Heart left ventricle (tissue), 16 donors: ENCODE results near the gene DSC1. TPM values are rescaled to one million over a fixed set of nuclear protein-coding genes. Genes with fewer than 3 reads are reported as not detected.

Experiments
- ATAC-seq, 4 donors: fragments of 200-7000 bp; cut with Tn5 transposase; one replicate each; pipeline ENCODE4 v1.9.1; 2020 to 2022; ENCODE audit warnings: moderate library complexity in 4 of 4, mild to moderate bottlenecking in 3 of 4, moderate number of reproducible peaks in 1 of 4
- DNase-seq, 5 donors: peaks; one replicate each; pipeline ENCODE4 v3.0.0-alpha.2; 2020
- H3K27ac ChIP-seq, 12 donors: fragments of 200-600 bp; sonication (generic) in 4 of 12; one replicate each; pipeline versions ENCODE4 v1.5.0 to v1.8.0; 2016 to 2022; ENCODE audit warnings: mild to moderate bottlenecking in 2 of 12
- H3K27me3 ChIP-seq, 9 donors: fragments of 200-600 bp; sonication (generic) in 2 of 9; one replicate each; pipeline versions ENCODE4 v1.5.1 to v1.8.0; 2016 to 2022; ENCODE audit warnings: mild to moderate bottlenecking in 3 of 9
- H3K36me3 ChIP-seq, 9 donors: fragments of 200-600 bp; sonication (generic) in 2 of 9; one replicate each; pipeline versions ENCODE4 v1.5.0 to v1.8.0; 2018 to 2022; ENCODE audit warnings: mild to moderate bottlenecking in 2 of 9
- H3K4me1 ChIP-seq, 12 donors: fragments of 200-600 bp; sonication (generic) in 4 of 12; one replicate each; pipeline versions ENCODE4 v1.5.0 to v1.8.0; 2016 to 2022; ENCODE audit warnings: mild to moderate bottlenecking in 3 of 12
- H3K4me3 ChIP-seq, 12 donors: fragments of 200-600 bp; sonication (generic) in 4 of 12; one replicate each; pipeline versions ENCODE4 v1.5.0 to v1.8.0; 2017 to 2022; ENCODE audit warnings: mild to moderate bottlenecking in 9 of 12, moderate library complexity in 4 of 12
- H3K9me3 ChIP-seq, 12 donors: fragments of 200-600 bp; sonication (generic) in 4 of 12; one replicate each; pipeline versions ENCODE4 v1.5.0 to v1.8.0; 2016 to 2022; ENCODE audit warnings: mild to moderate bottlenecking in 1 of 12
- POLR2A ChIP-seq, 2 donors: fragments of 450-650 bp; IDR thresholded peaks; one replicate each; pipeline ENCODE4 v1.6.1; 2017; ENCODE audit warnings: antibody characterized with exemption in 2 of 2, mild to moderate bottlenecking in 2 of 2, moderate library complexity in 2 of 2
- WGBS, 4 donors: extraction: QIAGEN DNeasy Blood & Tissue Kit in 2 of 4; methylation state at CpG; one replicate each; pipeline versions ENCODE4 v1.1.5 to v1.1.7; 2013 to 2018; 5-methylcytosine and 5-hydroxymethylcytosine counted together
- intact Hi-C, 10 donors: fragments of 100-400 bp; cut with DNase I; formaldehyde crosslinking; loops; one replicate each; pipeline versions ENCODE4 v1.11.1 to v1.14.2; 2022
- polyA plus RNA-seq, 2 donors: library from polyadenylated mRNA; stranded (reverse); fragments of 200-250 nt; gene quantifications; one replicate each; pipeline ENCODE4 v1.2.3, GENCODE V29; 2013
- total RNA-seq, 9 donors: library from RNA; depleted of rRNA in 2 of 9; stranded (reverse); fragments of >200 nt in 2 of 9; fragmentation: NEBNext Ultra II Directional in 3 of 9; extraction: Animal tissue kit (Norgen Biotek cat#: 25700) in 3 of 9; gene quantifications; one replicate each; pipeline versions ENCODE4 v1.1.0 to v1.2.4, GENCODE V29; 2016 to 2023
- TF ChIP-seq, protein P1 (sequence below), 12 donors: fragments of 200-600 bp; sonication (generic) in 4 of 12; IDR thresholded peaks; one replicate each; pipeline versions ENCODE4 v1.5.0 to v1.8.0; 2018 to 2022; ENCODE audit warnings: antibody characterized with exemption in 12 of 12, mild to moderate bottlenecking in 5 of 12
- donor health status: ischemic (EF 13 %, LVEDD 7.1; RV severe dilation, severe dysfunction).
- donor health status: healthy with polysubstance abuse.
- donor health status: DM: no; HTN: yes; CAD: no.
- donor health status: DM: no; HTN: no; CAD: no.
- donor health status: ischemic (EF 25% LVEDD 6.9; RV normal size, moderate dysfunction).
- donor health status: ischemic (EF 25% LVEDD 5.7; RV mildly dilated, moderate dysfunction).
- donor health status: healthy.
- donor health status: DM: yes; HTN: yes; CAD: no.
- donor health status: ischemic (EF 35%, LVEDD 5.7; RV mildly dilated, moderate dysfunction).
- donor health status: nonischemic (EF 11% LVEDD 7.7; RV severe dilation, severe dysfunction).
- donor health status: DM: yes; HTN: yes; CAD: no.
- donor health status: PGD.
- donor health status: ischemic (EF 29% LVEDD 5.4; RV normal size, mild dysfunction).
- donor health status: nonischemic (EF 23%, LVEDD 6.1; RV moderate dilation, normal function).

DSC1 gene
- total and polyA plus RNA-seq, 11 donors: 0.18 to 10.7 (median 4.9) TPM

GRCh38 chr18:31206787-31207381, 44.2 kb upstream of the DSC1 start:
- H3K36me3 ChIP-seq: no peaks in the 10 kb centered on the region
- DNase-seq (peak in 4 of 5 donors; percentile 43 to 70 (median 56)), ATAC-seq (peak; percentile 73 to 95 (median 86))
- intact Hi-C loops: loop anchor here in 1 of 10 donors (5.0 kb wide), 1 partner anchor 105 kb away; the partner anchor contains the start of gene DSC2
- TF ChIP-seq, protein P1, sequence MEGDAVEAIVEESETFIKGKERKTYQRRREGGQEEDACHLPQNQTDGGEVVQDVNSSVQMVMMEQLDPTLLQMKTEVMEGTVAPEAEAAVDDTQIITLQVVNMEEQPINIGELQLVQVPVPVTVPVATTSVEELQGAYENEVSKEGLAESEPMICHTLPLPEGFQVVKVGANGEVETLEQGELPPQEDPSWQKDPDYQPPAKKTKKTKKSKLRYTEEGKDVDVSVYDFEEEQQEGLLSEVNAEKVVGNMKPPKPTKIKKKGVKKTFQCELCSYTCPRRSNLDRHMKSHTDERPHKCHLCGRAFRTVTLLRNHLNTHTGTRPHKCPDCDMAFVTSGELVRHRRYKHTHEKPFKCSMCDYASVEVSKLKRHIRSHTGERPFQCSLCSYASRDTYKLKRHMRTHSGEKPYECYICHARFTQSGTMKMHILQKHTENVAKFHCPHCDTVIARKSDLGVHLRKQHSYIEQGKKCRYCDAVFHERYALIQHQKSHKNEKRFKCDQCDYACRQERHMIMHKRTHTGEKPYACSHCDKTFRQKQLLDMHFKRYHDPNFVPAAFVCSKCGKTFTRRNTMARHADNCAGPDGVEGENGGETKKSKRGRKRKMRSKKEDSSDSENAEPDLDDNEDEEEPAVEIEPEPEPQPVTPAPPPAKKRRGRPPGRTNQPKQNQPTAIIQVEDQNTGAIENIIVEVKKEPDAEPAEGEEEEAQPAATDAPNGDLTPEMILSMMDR (IDR thresholded peaks at IDR 0.05): peak in 2 of 12 donors; percentile 9 to 13
- peak in 1 of 2 donors; percentile 32 for TF ChIP-seq POLR2A (IDR thresholded peaks at IDR 0.05)
- H3K4me3 ChIP-seq: peak overlapping the region in 9 of 12 donors; percentile 15 to 41 (median 30)
- no peaks in the 10 kb centered on the region for H3K9me3 ChIP-seq
- 56 to 70% (median 60%) methylated on average over 11 of the region's 11 CpGs for WGBS, 4 donors
- H3K27me3 ChIP-seq: no peaks in the 10 kb centered on the region
- H3K4me1 ChIP-seq: peaks cover 0 to 39% (median 0%) of the 10 kb centered on the region in 12 donors
- peak overlapping the region in 9 of 12 donors; percentile 17 to 72 (median 44) for H3K27ac ChIP-seq

DNA sequence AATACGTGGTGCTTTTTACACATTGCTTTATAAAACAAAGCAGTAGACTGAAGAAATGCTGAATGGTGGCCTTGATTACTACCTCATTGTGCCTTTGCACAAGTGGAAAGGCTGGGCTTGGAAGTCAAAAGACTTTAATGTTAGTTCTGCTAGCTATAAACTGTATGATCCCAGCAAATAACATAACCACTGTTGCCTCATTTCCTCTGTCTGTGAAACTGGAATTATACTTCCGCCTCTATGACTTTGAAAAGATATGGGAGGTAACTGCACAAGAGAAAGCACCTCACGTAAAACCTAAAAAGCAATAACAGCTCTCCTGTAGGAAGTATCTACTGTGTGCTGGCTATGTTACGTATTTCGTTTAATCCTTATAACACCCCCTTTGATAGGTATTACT, 43.4 kb upstream of the DSC1 start:
- 72 to 82% (median 75%) methylated on average over 5 of the region's 5 CpGs for WGBS, 4 donors
- ATAC-seq (peak in 2 of 4 donors; percentile 5 to 11), DNase-seq (no peak)
- Histone ChIP-seq H3K4me1 (peaks cover 0 to 39% (median 0%) of the 10 kb centered on the region in 12 donors), H3K4me3 (peak overlapping the region in 9 of 12 donors; percentile 15 to 41 (median 30)), H3K27me3 (no peaks in the 10 kb centered on the region), H3K36me3 (no peaks in the 10 kb centered on the region), H3K9me3 (no peaks in the 10 kb centered on the region), H3K27ac (peak overlapping the region in 10 of 12 donors; percentile 17 to 72 (median 51))
- TF ChIP-seq, protein P1 (IDR thresholded peaks at IDR 0.05): no peak
- TF ChIP-seq POLR2A (IDR thresholded peaks at IDR 0.05): no peak
- intact Hi-C loops: loop anchor here in 1 of 10 donors (5.0 kb wide), 1 partner anchor 104 kb away; the partner anchor contains the start of gene DSC2

DNA sequence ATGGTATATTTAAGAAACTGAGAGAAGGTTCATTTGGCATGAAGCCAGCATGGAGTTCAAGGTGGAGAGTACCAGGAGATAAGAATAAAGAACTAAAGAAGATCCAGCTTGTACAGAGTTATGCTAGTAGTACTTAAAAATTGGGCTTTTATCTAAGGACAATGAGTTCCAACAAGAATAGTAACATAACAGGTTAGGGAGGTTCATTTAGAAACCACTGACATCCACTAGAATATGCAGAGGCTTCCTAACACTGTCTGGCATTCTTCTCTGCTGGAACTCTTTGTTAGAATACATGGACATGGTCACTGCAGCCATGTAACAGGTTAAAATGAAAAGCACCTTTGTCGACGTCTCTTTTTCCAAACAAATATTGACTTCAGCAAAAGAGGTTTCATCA, 42.6 kb upstream of the DSC1 start:
- no peaks in the 10 kb centered on the region for H3K9me3 ChIP-seq
- TF ChIP-seq, protein P1 (IDR thresholded peaks at IDR 0.05): no peak
- no peak for TF ChIP-seq POLR2A (IDR thresholded peaks at IDR 0.05)
- WGBS, 4 donors: 62 to 86% (median 79%) methylated on average over 2 of the region's 2 CpGs
- peaks cover 0 to 39% (median 0%) of the 10 kb centered on the region in 12 donors for H3K4me1 ChIP-seq
- H3K4me3 ChIP-seq: peak overlapping the region in 7 of 12 donors; percentile 21 to 41 (median 30)
- intact Hi-C loops: loop anchor here in 1 of 10 donors (5.0 kb wide), 1 partner anchor 103 kb away; the partner anchor contains the start of gene DSC2
- peak overlapping the region in 8 of 12 donors; percentile 17 to 72 (median 51) for H3K27ac ChIP-seq
- no peak for DNase-seq
- peak in 1 of 4 donors; percentile 23 for ATAC-seq
- no peaks in the 10 kb centered on the region for H3K27me3 ChIP-seq
- no peaks in the 10 kb centered on the region for H3K36me3 ChIP-seq

DNA sequence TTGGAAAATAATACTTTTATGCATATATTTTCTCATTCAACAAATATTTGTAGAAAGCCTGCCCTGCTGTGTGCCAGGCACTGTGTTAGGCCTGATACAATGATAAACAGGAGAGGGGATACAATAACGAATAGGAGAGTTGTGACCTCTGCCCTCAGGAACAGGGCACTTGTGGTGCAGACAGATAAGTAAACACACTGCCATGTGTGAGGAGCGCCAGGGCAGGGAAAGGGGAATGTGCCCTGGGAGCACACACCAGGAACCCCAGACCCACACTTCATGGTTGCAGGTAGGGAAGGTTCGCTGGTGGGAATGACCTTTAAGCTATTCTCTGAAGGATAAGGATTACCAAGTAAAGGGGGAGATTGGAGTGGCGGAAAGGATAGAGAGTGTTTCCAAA, 42.2 kb upstream of the DSC1 start:
- no peak for TF ChIP-seq POLR2A (IDR thresholded peaks at IDR 0.05)
- TF ChIP-seq, protein P1 (IDR thresholded peaks at IDR 0.05): no peak
- H3K36me3 ChIP-seq: no peaks in the 10 kb centered on the region
- no peaks in the 10 kb centered on the region for H3K27me3 ChIP-seq
- H3K9me3 ChIP-seq: no peaks in the 10 kb centered on the region
- H3K4me3 ChIP-seq: peak overlapping the region in 5 of 12 donors; percentile 0 to 41 (median 28)
- DNase-seq (no peak), ATAC-seq (peak in 1 of 4 donors; percentile 14)
- H3K4me1 ChIP-seq: peaks cover 0 to 39% (median 0%) of the 10 kb centered on the region in 12 donors
- WGBS, 4 donors: 53 to 75% (median 72%) methylated on average over 4 of the region's 4 CpGs
- intact Hi-C loops: loop anchor here in 2 of 10 donors (5.0 kb wide), 1 partner anchor 103 kb away; the partner anchor contains the start of gene DSC2 (in 2 of the 2)
- peak overlapping the region in 9 of 12 donors; percentile 17 to 72 (median 50) for H3K27ac ChIP-seq
